HCT116 (cell line): ENCODE results near the gene VSIG4. TPM values are rescaled to one million over a fixed set of nuclear protein-coding genes. Genes with fewer than 3 reads are reported as not detected.

Source experiments
- ATAC-seq: fragments of 200-7000 bp; cut with Tn5 transposase; 2 replicates; pipeline ENCODE4 v1.9.1; 2020; ENCODE audit warnings: mild to moderate bottlenecking, moderate library complexity
- BruUV-seq: library from RNA; stranded (reverse); fragments of 400-500 nt; replicated peaks from 2 replicates; lab custom pipeline; 2021; lab: Mats Ljungman, UMichigan
- CTCF ChIA-PET: fragments of 300-600 bp; sonication (Branson Sonifier 250); formaldehyde crosslinking; loops from one replicate; lab custom pipeline; 2021; ENCODE audit warnings: antibody characterized with exemption; lab: Charles Lee
- POLR2A ChIA-PET: fragments of 300-600, 350-600 bp; sonication (Branson Sonifier 250); formaldehyde crosslinking; loops from one replicate; lab custom pipeline; 2021; ENCODE audit warnings: antibody characterized with exemption; lab: Charles Lee
- RAD21 ChIA-PET, 2 experiments: fragments of 300-600 bp; sonication (Branson Sonifier 250); formaldehyde crosslinking; loops; one replicate each; lab custom pipeline; 2023; ENCODE audit warnings: low total read pairs in 2 of 2; ENCODE audit not compliant: uncharacterized antibody in 2 of 2, unreplicated experiment in 2 of 2, low non-redundant PET in 1 of 2; lab: Charles Lee
- DNase-seq: peaks from one replicate; pipeline ENCODE4 v3.0.0-alpha.2; 2010; ENCODE audit warnings: low read depth, low spot score
- H2AFZ ChIP-seq: fragments of 200-600 bp; shearing (Covaris generic), sonication (generic); 2 replicates; pipeline ENCODE4 v1.6.1; 2017; ENCODE audit warnings: low read depth, mixed run types, mixed read lengths, antibody characterized with exemption, low read length; ENCODE audit not compliant: poor library complexity, severe bottlenecking
- H3K27ac ChIP-seq: 2 replicates; pipeline ENCODE4 v1.5.1; 2012; ENCODE audit warnings: low read depth, low read length
- H3K27me3 ChIP-seq: fragments of 200-600 bp; sonication (generic); 2 replicates; pipeline ENCODE4 v1.6.1; 2016; ENCODE audit warnings: mixed run types, low read length, mixed read lengths; ENCODE audit not compliant: insufficient read depth
- H3K36me3 ChIP-seq, 2 experiments: fragments of 200-500 bp in 1 of 2; fragments of 200-600 bp in 1 of 2; sonication (Bioruptor generic) in 1 of 2; sonication (generic) in 1 of 2; 2 replicates each; pipeline versions ENCODE4 v1.5.1 to v1.6.1; 2014 to 2016; ENCODE audit warnings: low read length in 2 of 2, inconsistent platforms in 1 of 2, mixed read lengths in 1 of 2, mixed run types in 1 of 2; ENCODE audit not compliant: insufficient read depth in 2 of 2, control insufficient read depth in 1 of 2
- H3K4me1 ChIP-seq, 2 experiments: fragments of 200-600 bp in 1 of 2; sonication (generic) in 1 of 2; 2 replicates each; pipeline versions ENCODE4 v1.5.1 to v1.6.1; 2012 to 2017; ENCODE audit warnings: low read length in 2 of 2, inconsistent platforms in 1 of 2, mild to moderate bottlenecking in 1 of 2, mixed read lengths in 1 of 2, mixed run types in 1 of 2, moderate library complexity in 1 of 2; ENCODE audit not compliant: insufficient read depth in 2 of 2, control insufficient read depth in 1 of 2
- H3K4me2 ChIP-seq: fragments of 200-600 bp; sonication (generic); 2 replicates; pipeline ENCODE4 v1.6.1; 2017; ENCODE audit warnings: mixed run types, low read length, mixed read lengths
- H3K4me3 ChIP-seq, 2 experiments: fragments of 200-600 bp in 1 of 2; sonication (generic) in 1 of 2; replicated peaks in 1 of 2; 2 replicates each; pipeline ENCODE4 v1.5.1; 2011 to 2016; ENCODE audit warnings: low read length in 2 of 2, control low read depth in 1 of 2, low read depth in 1 of 2, mild to moderate bottlenecking in 1 of 2, mixed read lengths in 1 of 2, mixed run types in 1 of 2
- H3K79me2 ChIP-seq: fragments of 200-600 bp; sonication (generic); 2 replicates; pipeline ENCODE4 v1.6.1; 2017; ENCODE audit warnings: mild to moderate bottlenecking, mixed run types, low read length, moderate library complexity, mixed read lengths; ENCODE audit not compliant: insufficient read depth
- H3K9ac ChIP-seq: fragments of 200-600 bp; sonication (generic); 2 replicates; pipeline ENCODE4 v1.6.1; 2016; ENCODE audit warnings: low read length, mixed read lengths
- H3K9me2 ChIP-seq: fragments of 200-600 bp; sonication (generic), shearing (Covaris generic); 2 replicates; pipeline ENCODE4 v1.6.1; 2017; ENCODE audit warnings: mixed run types, mild to moderate bottlenecking, moderate library complexity; ENCODE audit not compliant: insufficient read depth
- H3K9me3 ChIP-seq, 2 experiments: fragments of 200-500 bp in 1 of 2; fragments of 200-600 bp in 1 of 2; sonication (Bioruptor generic) in 1 of 2; sonication (generic) in 1 of 2; 2 replicates each; pipeline ENCODE4 v1.6.1; 2014 to 2017; ENCODE audit warnings: low read length in 2 of 2, mixed read lengths in 2 of 2, inconsistent platforms in 1 of 2, low read depth in 1 of 2, mild to moderate bottlenecking in 1 of 2, mixed run types in 1 of 2, moderate library complexity in 1 of 2; ENCODE audit not compliant: control insufficient read depth in 1 of 2, insufficient read depth in 1 of 2
- H4K20me1 ChIP-seq: fragments of 200-600 bp; sonication (generic), shearing (Covaris generic); 2 replicates; pipeline ENCODE4 v1.6.1; 2017; ENCODE audit warnings: mixed run types, mild to moderate bottlenecking, moderate library complexity; ENCODE audit not compliant: insufficient read depth
- ATF3 ChIP-seq: IDR thresholded peaks from 2 replicates; pipeline ENCODE4 v1.6.1; 2012
- SIN3A ChIP-seq: IDR thresholded peaks from 2 replicates; pipeline ENCODE4 v1.6.1; 2012; ENCODE audit warnings: low read depth
- intact Hi-C: fragments of 100-400 bp; cut with micrococcal nuclease; formaldehyde crosslinking; loops from 2 replicates; pipeline ENCODE4 v1.10.0; 2022
- total RNA-seq: library from RNA; stranded (reverse); gene quantifications from one replicate; pipeline ENCODE4 v1.2.1, GENCODE V29; 2021; ENCODE audit not compliant: unreplicated experiment
- TF ChIP-seq, protein P1 (sequence below): IDR thresholded peaks from 2 replicates; pipeline ENCODE4 v1.6.1; 2012
- TF ChIP-seq, protein P2 (sequence below): IDR thresholded peaks from 2 replicates; pipeline ENCODE4 v1.6.1; 2011; ENCODE audit warnings: mild to moderate bottlenecking, low read length, moderate library complexity; ENCODE audit not compliant: insufficient replicate concordance; ENCODE audit errors: extremely low read depth
- TF ChIP-seq, protein P3 (sequence below): IDR thresholded peaks from 2 replicates; pipeline ENCODE4 v1.6.1; 2012; ENCODE audit warnings: low read depth

The VSIG4 gene
- total RNA-seq, 1 experiment from 2014 or later: 0.59 TPM

GRCh38 chrX:66000628-66001272 lies 39.1 kb downstream of the VSIG4 start:
- Histone ChIP-seq H3K27me3 (no peaks in the 10 kb centered on the region), H3K4me3 (no peak overlapping the region), H3K4me1 (no peaks in the 10 kb centered on the region), H3K9me2 (no peaks in the 10 kb centered on the region), H2AFZ (no peak overlapping the region), H4K20me1 (no peaks in the 10 kb centered on the region), H3K27ac (no peak overlapping the region), H3K79me2 (no peaks in the 10 kb centered on the region), H3K9ac (no peak overlapping the region), H3K4me2 (no peak overlapping the region), H3K36me3 (no peaks in the 10 kb centered on the region), H3K9me3 (no peaks in the 10 kb centered on the region)
- BruUV-seq: no TSS peak
- CTCF ChIA-PET: no interaction called here
- POLR2A ChIA-PET: no interaction called here
- ATAC-seq: no peak
- TF ChIP-seq, protein P1, sequence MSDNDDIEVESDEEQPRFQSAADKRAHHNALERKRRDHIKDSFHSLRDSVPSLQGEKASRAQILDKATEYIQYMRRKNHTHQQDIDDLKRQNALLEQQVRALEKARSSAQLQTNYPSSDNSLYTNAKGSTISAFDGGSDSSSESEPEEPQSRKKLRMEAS: no peak
- TF ChIP-seq, protein P2, sequence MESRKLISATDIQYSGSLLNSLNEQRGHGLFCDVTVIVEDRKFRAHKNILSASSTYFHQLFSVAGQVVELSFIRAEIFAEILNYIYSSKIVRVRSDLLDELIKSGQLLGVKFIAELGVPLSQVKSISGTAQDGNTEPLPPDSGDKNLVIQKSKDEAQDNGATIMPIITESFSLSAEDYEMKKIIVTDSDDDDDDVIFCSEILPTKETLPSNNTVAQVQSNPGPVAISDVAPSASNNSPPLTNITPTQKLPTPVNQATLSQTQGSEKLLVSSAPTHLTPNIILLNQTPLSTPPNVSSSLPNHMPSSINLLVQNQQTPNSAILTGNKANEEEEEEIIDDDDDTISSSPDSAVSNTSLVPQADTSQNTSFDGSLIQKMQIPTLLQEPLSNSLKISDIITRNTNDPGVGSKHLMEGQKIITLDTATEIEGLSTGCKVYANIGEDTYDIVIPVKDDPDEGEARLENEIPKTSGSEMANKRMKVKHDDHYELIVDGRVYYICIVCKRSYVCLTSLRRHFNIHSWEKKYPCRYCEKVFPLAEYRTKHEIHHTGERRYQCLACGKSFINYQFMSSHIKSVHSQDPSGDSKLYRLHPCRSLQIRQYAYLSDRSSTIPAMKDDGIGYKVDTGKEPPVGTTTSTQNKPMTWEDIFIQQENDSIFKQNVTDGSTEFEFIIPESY: no peak
- RAD21 ChIA-PET: no interaction called here
- no peak for DNase-seq
- intact Hi-C loops: no loop called here

DNA sequence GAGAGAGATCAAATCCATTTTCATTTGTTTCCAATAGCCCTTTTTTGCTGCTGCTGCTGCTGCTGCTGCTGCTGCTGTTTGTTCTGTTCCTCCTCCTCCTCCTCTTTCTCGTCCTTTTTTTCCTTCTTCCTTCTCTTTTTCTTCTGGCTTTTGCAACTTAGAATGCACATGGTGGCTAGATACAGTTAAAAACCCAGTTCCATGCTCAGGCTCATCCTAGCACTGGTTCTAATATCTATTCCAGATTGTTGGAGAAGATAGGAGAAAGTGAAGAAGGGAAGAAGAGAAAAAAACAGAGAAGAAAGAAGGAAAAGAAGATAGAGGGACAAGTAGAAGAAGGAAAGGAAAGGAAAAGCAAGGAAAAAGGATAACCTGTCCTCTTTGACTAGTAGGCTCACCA lies 39.7 kb downstream of the VSIG4 start:
- no peak for DNase-seq
- Histone ChIP-seq H3K79me2 (no peaks in the 10 kb centered on the region), H3K36me3 (no peaks in the 10 kb centered on the region), H3K27ac (no peak overlapping the region), H3K27me3 (no peaks in the 10 kb centered on the region), H3K4me3 (no peak overlapping the region), H4K20me1 (no peaks in the 10 kb centered on the region)
- ChIA-PET CTCF (no interaction called here), RAD21 (no interaction called here), POLR2A (no interaction called here)
- intact Hi-C loops: no loop called here
- BruUV-seq: no TSS peak
- no peak for ATAC-seq
- no peak for TF ChIP-seq SIN3A
- TF ChIP-seq, protein P3, sequence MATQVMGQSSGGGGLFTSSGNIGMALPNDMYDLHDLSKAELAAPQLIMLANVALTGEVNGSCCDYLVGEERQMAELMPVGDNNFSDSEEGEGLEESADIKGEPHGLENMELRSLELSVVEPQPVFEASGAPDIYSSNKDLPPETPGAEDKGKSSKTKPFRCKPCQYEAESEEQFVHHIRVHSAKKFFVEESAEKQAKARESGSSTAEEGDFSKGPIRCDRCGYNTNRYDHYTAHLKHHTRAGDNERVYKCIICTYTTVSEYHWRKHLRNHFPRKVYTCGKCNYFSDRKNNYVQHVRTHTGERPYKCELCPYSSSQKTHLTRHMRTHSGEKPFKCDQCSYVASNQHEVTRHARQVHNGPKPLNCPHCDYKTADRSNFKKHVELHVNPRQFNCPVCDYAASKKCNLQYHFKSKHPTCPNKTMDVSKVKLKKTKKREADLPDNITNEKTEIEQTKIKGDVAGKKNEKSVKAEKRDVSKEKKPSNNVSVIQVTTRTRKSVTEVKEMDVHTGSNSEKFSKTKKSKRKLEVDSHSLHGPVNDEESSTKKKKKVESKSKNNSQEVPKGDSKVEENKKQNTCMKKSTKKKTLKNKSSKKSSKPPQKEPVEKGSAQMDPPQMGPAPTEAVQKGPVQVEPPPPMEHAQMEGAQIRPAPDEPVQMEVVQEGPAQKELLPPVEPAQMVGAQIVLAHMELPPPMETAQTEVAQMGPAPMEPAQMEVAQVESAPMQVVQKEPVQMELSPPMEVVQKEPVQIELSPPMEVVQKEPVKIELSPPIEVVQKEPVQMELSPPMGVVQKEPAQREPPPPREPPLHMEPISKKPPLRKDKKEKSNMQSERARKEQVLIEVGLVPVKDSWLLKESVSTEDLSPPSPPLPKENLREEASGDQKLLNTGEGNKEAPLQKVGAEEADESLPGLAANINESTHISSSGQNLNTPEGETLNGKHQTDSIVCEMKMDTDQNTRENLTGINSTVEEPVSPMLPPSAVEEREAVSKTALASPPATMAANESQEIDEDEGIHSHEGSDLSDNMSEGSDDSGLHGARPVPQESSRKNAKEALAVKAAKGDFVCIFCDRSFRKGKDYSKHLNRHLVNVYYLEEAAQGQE: no peak
- no peak for TF ChIP-seq ATF3
- TF ChIP-seq, protein P1: no peak
- TF ChIP-seq, all 23 proteins: peak for 0
- Histone ChIP-seq H3K9me3 (no peaks in the 10 kb centered on the region), H3K4me1 (no peaks in the 10 kb centered on the region), H3K9me2 (no peaks in the 10 kb centered on the region), H3K4me2 (no peak overlapping the region), H2AFZ (no peak overlapping the region), H3K9ac (no peak overlapping the region)
